Colonic mucosa (tissue), 4 donors: ENCODE data around the gene CDK6. TPM values are rescaled to one million over a fixed set of nuclear protein-coding genes. Genes with fewer than 3 reads are reported as not detected.

Source experiments
- DNase-seq: peaks from one replicate; pipeline ENCODE4 v3.0.0-alpha.2; 2020
- H3K27ac ChIP-seq: fragments of 200-600 bp; one replicate; pipeline ENCODE4 v1.8.0; 2021
- H3K27me3 ChIP-seq: fragments of 200-600 bp; one replicate; pipeline ENCODE4 v1.8.0; 2021
- H3K36me3 ChIP-seq: fragments of 200-600 bp; one replicate; pipeline ENCODE4 v1.8.0; 2021
- H3K4me1 ChIP-seq: fragments of 200-600 bp; one replicate; pipeline ENCODE4 v1.8.0; 2021; ENCODE audit warnings: mild to moderate bottlenecking
- H3K4me3 ChIP-seq: fragments of 200-600 bp; one replicate; pipeline ENCODE4 v1.8.0; 2021
- H3K9ac ChIP-seq, 2 donors: one replicate each; pipeline ENCODE4 v1.7.0; 2013; ENCODE audit warnings: control low read depth in 2 of 2, low read depth in 2 of 2, low read length in 2 of 2
- H3K9me3 ChIP-seq: fragments of 200-600 bp; one replicate; pipeline ENCODE4 v1.8.0; 2021
- CTCF ChIP-seq: fragments of 200-600 bp; IDR thresholded peaks from one replicate; pipeline ENCODE4 v1.8.0; 2022; ENCODE audit warnings: antibody characterized with exemption, mild to moderate bottlenecking
- intact Hi-C: fragments of 100-400 bp; cut with DNase I; formaldehyde crosslinking; loops from one replicate; pipeline ENCODE4 v1.14.1; 2022
- total RNA-seq, 2 donors: library from RNA; stranded (reverse); fragmentation: NEBNext Ultra II Directional in 1 of 2; extraction: Animal tissue kit (Norgen Biotek cat#: 25700) in 1 of 2; gene quantifications; one replicate each; pipeline ENCODE4 v1.2.1, GENCODE V29; 2021
- donor health status: healthy.
- donor health status: DM: no; HTN: no; CAD: no.
- donor health status: DM: no; HTN: no; CAD: no.

The CDK6 gene
- total RNA-seq, 2 donors from 2014 or later, result 37.1 to 55.4 TPM

- H3K4me3 ChIP-seq, result no peak overlapping the region
Observed at GRCh38 chr7:92653136-92653535, 183.2 kb downstream of the CDK6 start.

GRCh38 chr7:92652536-92652935, 183.8 kb downstream of the CDK6 start:
- H3K9ac ChIP-seq, result no peak overlapping the region
- intact Hi-C loops, result no loop called here
- no peaks in the 10 kb centered on the region for H3K36me3 ChIP-seq
- no peak overlapping the region for H3K27ac ChIP-seq
- DNase-seq, result no peak
- TF ChIP-seq CTCF, result no peak
- H3K9me3 ChIP-seq, result no peaks in the 10 kb centered on the region
- no peak overlapping the region for H3K4me3 ChIP-seq
- H3K27me3 ChIP-seq, result no peaks in the 10 kb centered on the region
- H3K4me1 ChIP-seq, result peaks cover 5% of the 10 kb centered on the region

More at GRCh38 chr7:92653136-92653535, 183.2 kb downstream of the CDK6 start:
- Histone ChIP-seq H3K27ac (no peak overlapping the region), H3K36me3 (no peaks in the 10 kb centered on the region), H3K9ac (no peak overlapping the region), H3K9me3 (no peaks in the 10 kb centered on the region), H3K27me3 (no peaks in the 10 kb centered on the region), H3K4me1 (peaks cover under 1% of the 10 kb centered on the region)
- DNase-seq, result no peak
- no peak for TF ChIP-seq CTCF
- intact Hi-C loops, result no loop called here

- Histone ChIP-seq H3K27me3 (no peaks in the 10 kb centered on the region), H3K36me3 (no peaks in the 10 kb centered on the region), H3K4me1 (peaks cover 17% of the 10 kb centered on the region), H3K4me3 (no peak overlapping the region), H3K9me3 (no peaks in the 10 kb centered on the region), H3K27ac (no peak overlapping the region), H3K9ac (no peak overlapping the region)
- intact Hi-C loops, result no loop called here
- TF ChIP-seq CTCF, result no peak
- no peak for DNase-seq
Observed at GRCh38 chr7:92650391-92650790, 186.0 kb downstream of the CDK6 start.

GRCh38 chr7:92648067-92648466, 188.3 kb downstream of the CDK6 start:
- no peak for DNase-seq
- no peak overlapping the region for H3K4me3 ChIP-seq
- TF ChIP-seq CTCF, result no peak
- H3K27me3 ChIP-seq, result no peaks in the 10 kb centered on the region
- intact Hi-C loops, result no loop called here
- peak overlapping the region; percentile 58 for H3K27ac ChIP-seq
- no peaks in the 10 kb centered on the region for H3K9me3 ChIP-seq
- peaks cover 25% of the 10 kb centered on the region for H3K4me1 ChIP-seq
- no peaks in the 10 kb centered on the region for H3K36me3 ChIP-seq
- H3K9ac ChIP-seq, result no peak overlapping the region

- DNase-seq, result no peak
- no peak for TF ChIP-seq CTCF
- Histone ChIP-seq H3K27ac (peak overlapping the region; percentile 58), H3K9ac (peak overlapping the region in 1 of 2 donors; percentile 56), H3K9me3 (no peaks in the 10 kb centered on the region), H3K36me3 (no peaks in the 10 kb centered on the region), H3K4me3 (no peak overlapping the region), H3K4me1 (peaks cover 25% of the 10 kb centered on the region), H3K27me3 (no peaks in the 10 kb centered on the region)
- intact Hi-C loops, result no loop called here
Observed at GRCh38 chr7:92647652-92648051, 188.7 kb downstream of the CDK6 start.
